ENCODE data around the gene SPNS3.
A peak's percentile ranks its signal among the peaks of the same experiment; 100 is the strongest.

The SPNS3 gene

DNA sequence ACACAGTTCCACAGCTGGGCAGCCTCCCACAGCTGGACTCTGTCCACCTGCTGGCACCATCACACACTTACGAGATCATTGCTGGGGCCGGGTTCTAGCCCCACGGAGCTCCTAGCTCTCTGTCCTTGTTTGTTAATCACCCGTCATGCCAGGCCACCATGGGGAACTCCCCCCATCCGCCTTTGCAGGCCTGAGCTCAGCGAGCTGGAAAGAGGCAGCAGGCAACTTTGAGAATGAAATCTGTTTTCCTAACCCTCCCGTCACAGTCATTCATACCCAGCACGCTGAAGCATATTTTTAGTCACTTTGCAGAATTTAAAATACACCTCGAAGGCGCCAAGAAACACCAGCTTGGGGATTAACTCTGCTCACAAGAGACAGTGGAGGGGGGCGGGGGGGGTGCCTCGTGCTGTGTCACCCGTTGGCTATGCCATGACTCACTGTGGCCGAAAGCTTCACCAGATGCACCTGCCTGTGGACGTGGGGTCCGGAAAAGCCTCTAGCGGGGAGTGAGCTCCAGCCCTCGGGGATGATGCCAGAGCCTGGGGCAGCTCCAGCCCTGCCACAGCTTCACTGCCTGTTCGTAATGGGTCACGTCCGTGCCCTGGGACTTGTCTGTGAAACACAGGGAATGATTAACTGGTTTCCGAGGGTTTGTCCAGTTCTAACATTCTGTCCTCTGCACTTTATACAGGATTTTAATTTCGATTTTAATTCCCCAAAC, 63.5 kb downstream of the SPNS3 start:
- TF ChIP-seq, protein P1, sequence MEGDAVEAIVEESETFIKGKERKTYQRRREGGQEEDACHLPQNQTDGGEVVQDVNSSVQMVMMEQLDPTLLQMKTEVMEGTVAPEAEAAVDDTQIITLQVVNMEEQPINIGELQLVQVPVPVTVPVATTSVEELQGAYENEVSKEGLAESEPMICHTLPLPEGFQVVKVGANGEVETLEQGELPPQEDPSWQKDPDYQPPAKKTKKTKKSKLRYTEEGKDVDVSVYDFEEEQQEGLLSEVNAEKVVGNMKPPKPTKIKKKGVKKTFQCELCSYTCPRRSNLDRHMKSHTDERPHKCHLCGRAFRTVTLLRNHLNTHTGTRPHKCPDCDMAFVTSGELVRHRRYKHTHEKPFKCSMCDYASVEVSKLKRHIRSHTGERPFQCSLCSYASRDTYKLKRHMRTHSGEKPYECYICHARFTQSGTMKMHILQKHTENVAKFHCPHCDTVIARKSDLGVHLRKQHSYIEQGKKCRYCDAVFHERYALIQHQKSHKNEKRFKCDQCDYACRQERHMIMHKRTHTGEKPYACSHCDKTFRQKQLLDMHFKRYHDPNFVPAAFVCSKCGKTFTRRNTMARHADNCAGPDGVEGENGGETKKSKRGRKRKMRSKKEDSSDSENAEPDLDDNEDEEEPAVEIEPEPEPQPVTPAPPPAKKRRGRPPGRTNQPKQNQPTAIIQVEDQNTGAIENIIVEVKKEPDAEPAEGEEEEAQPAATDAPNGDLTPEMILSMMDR (IDR thresholded peaks at IDR 0.05; ENCODE audit: insufficient read depth, low read length, missing control alignments): no peak
- no peak overlapping the region for H3K4me3 ChIP-seq (ENCODE audit: low read depth, low read length)
- ChIA-PET CTCF (no interaction called here), POLR2A (interaction anchor here (1.4 kb wide), 1 partner anchor 12 kb away, joined by 4 read pairs; no protein-coding TSS in a partner anchor)
- DNase-seq (ENCODE audit: low read depth, low spot score): no peak

DNA sequence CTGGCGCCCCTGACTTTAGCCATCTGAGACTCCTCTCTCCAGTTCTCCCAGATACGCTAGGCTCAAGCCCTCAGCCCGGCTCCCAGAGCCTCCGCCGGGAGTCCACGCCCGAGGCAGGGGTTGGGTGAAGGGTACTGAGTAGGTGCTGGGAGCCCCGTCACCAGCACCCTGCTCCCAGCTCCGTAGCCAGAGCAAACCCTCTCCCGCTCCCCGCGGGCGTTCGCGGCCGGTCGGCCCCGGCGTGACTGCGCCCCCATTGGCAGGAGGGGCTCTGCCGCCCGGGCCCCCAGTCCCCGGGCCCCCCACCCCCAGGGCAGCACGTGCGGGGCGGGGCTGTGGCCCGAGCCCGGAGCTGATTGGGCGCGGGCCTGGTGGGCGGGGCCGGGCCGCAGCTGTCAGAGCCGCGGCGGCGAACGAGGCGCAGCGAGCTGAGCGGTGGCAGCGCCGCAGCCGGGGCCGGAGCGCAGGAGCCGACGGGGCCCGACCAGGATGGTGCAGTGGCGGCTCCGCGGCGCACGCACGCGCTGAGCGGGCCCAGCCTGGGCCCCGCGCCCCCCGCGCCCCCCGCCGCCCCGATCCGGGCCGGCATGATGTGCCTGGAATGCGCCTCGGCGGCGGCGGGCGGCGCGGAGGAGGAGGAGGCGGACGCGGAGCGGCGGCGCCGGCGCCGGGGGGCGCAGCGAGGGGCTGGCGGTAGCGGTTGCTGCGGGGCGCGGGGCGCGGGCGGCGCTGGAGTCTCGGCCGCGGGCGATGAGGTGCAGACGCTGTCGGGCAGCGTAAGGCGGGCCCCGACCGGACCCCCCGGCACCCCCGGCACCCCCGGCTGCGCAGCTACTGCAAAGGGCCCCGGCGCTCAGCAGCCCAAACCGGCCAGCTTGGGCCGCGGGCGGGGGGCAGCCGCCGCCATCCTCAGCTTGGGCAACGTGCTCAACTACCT, 65.0 kb downstream of the SPNS3 start, which contains the start of gene SPNS2:
Gene SPNS2 (plus strand): TSS at position 421 of the 937 bp plus-strand sequence. CDS start 167 bp downstream, at position 588.
- POLR2A ChIA-PET: no interaction called here
- H3K4me3 ChIP-seq (ENCODE audit: low read depth, low read length): peak within 1 kb of the TSS; percentile 15; the same call in 1 of the 2 replicates
- DNase-seq (ENCODE audit: low read depth, low spot score): no peak
- CTCF ChIA-PET: interaction anchor here (1.5 kb wide), 1 partner anchor 68 kb away, joined by 4 read pairs; no protein-coding TSS in a partner anchor
- TF ChIP-seq, protein P1 (IDR thresholded peaks at IDR 0.05; ENCODE audit: insufficient read depth, low read length, missing control alignments): no peak

DNA sequence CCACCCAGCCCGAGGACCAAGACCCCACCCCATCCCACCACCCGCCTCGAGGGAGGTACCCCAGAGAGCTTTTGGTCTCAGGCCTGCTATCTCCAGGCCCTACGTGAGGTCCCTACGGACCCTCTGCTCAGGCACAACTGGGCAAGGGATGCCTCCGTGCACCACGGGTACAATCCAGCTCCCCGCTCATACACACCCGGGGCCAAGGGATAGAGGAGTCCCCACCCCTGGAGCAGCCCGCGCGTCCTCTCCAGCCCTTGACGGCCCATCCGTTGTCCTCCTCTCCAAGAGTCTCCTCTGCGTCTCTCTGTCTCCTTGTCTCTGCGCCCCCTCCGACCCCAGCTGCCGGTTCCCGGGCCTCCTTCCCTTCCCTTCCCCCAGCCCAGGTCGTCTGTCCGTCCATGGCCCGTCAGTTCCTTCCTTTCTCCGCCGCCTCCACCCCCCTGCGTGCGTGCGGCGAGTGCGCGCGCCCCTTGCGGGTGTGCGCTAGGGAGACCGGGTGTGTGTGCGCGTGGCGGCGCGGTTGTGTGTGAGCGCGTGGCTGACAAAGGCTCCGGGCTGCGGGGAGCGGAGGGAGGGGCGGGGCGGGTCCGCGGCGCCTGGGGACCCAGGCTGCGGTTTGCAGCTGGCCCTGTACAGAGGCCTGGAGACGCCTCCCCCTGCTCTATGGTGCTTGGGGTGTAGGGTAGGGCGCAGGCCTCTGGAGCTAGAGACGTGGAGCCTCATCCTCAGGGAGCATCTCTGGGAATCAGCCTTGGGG, 65.9 kb downstream of the SPNS3 start:
- TF ChIP-seq, protein P1 (IDR thresholded peaks at IDR 0.05; ENCODE audit: insufficient read depth, low read length, missing control alignments): no peak
- no peak overlapping the region for H3K4me3 ChIP-seq (ENCODE audit: low read depth, low read length)
- ChIA-PET CTCF (interaction anchor here (0.9 to 1.5 kb wide), 3 partner anchors 27 to 79 kb away, joined by 3 to 4 read pairs (median 3); no protein-coding TSS in a partner anchor), POLR2A (interaction anchor here (0.6 kb wide), 1 partner anchor 37 kb away, joined by 4 read pairs; no protein-coding TSS in a partner anchor)
- no peak for DNase-seq (ENCODE audit: low read depth, low spot score)

DNA sequence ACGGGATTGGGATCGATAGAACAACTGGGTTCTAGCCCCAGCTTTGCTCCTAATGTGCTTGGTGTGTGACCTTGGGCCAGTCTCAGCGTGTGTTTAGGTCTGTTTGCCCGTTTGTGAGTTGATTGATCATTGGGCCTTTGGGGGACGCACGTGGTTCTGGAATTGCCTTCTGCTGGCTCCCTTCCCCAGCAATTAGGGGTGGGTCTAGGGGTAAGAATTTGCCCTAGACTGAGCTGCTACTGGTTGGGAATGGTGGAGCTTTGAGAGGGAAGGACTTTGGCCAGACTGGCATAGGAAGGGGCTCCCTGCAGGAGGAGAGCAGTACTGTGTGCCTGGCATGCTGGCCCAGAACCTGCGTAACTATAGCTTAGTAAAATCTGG, 66.4 kb downstream of the SPNS3 start:
- DNase-seq (ENCODE audit: low read depth, low spot score): no peak
- TF ChIP-seq, protein P1 (IDR thresholded peaks at IDR 0.05; ENCODE audit: insufficient read depth, low read length, missing control alignments): no peak
- ChIA-PET CTCF (interaction anchor here (0.9 to 1.5 kb wide), 3 partner anchors 28 to 79 kb away, joined by 3 to 4 read pairs (median 3); no protein-coding TSS in a partner anchor), POLR2A (interaction anchor here (0.6 kb wide), 1 partner anchor 36 kb away, joined by 4 read pairs; no protein-coding TSS in a partner anchor)
- no peak overlapping the region for H3K4me3 ChIP-seq (ENCODE audit: low read depth, low read length)

DNA sequence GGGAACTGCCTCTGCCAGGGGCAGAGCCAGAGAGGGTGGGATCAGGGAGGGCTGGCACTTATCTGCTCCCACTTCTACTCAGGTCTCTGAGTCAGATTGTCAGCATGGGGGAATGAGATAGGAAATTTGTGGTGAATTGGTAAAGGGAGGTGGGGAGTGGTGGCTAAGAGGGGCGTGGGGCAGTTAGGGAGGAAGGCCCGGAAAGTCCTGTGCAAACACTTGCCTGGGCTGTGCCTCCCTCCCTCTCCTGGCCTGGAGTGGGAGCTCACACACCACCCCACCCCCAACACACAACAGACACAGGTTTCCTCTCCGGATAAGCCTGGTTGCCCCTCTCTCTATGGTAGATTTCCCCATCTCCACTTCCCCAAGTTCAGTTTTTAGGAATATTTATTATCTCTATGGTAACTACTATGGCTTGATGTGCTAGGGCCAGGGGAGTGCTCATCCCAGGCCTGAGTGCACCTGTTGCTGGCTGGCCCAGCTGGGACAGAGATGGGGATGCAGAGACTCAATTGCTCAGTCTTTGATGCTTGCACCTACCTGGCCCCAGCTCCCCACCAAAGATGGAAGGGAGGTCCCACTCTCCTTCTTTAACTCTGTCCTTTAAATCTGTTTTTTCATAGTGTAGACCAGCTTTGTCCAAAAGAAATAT, 67.7 kb downstream of the SPNS3 start:
- TF ChIP-seq, protein P1 (IDR thresholded peaks at IDR 0.05; ENCODE audit: insufficient read depth, low read length, missing control alignments): no peak

More for the DNA sequence above, 67.7 kb downstream of the SPNS3 start:
- DNase-seq (ENCODE audit: low read depth, low spot score): no peak
- H3K4me3 ChIP-seq (ENCODE audit: low read depth, low read length): no peak overlapping the region
- POLR2A ChIA-PET: no interaction called here
- CTCF ChIA-PET: no interaction called here

Data from AG04449 (cell line).